Measurements from ENCODE around the gene STAG3.

- TF ChIP-seq TGIF2 (CRISPR knock-in tag; IDR thresholded peaks at IDR 0.05) (no peak), KHSRP (IDR thresholded peaks at IDR 0.05) (no peak), EP300 (IDR thresholded peaks at IDR 0.05; ENCODE audit: low read length) (no peak), ZNF41 (CRISPR knock-in tag; conservative IDR thresholded peaks at IDR 0.05) (no peak), ELF4 (CRISPR knock-in tag; IDR thresholded peaks at IDR 0.05) (no peak), CTCF (IDR thresholded peaks at IDR 0.05 in 2 of 3, conservative IDR thresholded peaks at IDR 0.05 in 1 of 3; ENCODE audit: insufficient read depth in 2 of 3, low read depth in 1 of 3, low read length in 3 of 3) (no peak), MAX (CRISPR knock-in tag; IDR thresholded peaks at IDR 0.05) (no peak), EZH2 (IDR thresholded peaks at IDR 0.05; ENCODE audit: borderline replicate concordance, low read depth, low read length) (no peak), NFYB (IDR thresholded peaks at IDR 0.05; ENCODE audit: extremely low read depth, insufficient read length) (no peak)
Observed at GRCh38 chr7:100212631-100213286, 35.0 kb downstream of the STAG3 start.

All from K562 (cell line).